ENCODE data around the gene EFCAB14.

GRCh38 chr1:46643368-46643775 is 75.5 kb downstream of the EFCAB14 start:
- no peak for TF ChIP-seq CTCF (IDR thresholded peaks at IDR 0.05)
- no peak for TF ChIP-seq POLR2A (IDR thresholded peaks at IDR 0.05)
- no peak for TF ChIP-seq POLR2AphosphoS5 (IDR thresholded peaks at IDR 0.05)
